Naive B cell (primary cell): ENCODE measurements around the gene THAP12. TPM values are rescaled to one million over a fixed set of nuclear protein-coding genes. Genes with fewer than 3 reads are reported as not detected.
"Not testable (repeated sequence)": the region's sequence is repeated elsewhere in the genome, so short reads cannot be mapped to it uniquely, and the experiment has no call there.

ENCODE experiments used
- ATAC-seq, 2 donors: fragments of 150-1000 bp; cut with Tn5 transposase; 2 replicates each; pipeline ENCODE4 v1.10.0; 2021; ENCODE audit warnings: low read depth in 2 of 2, mild to moderate bottlenecking in 2 of 2, moderate library complexity in 2 of 2
- DNase-seq: peaks from one replicate; pipeline ENCODE4 v3.0.0; 2022
- H3K27ac Mint-ChIP-seq, 6 donors: one replicate each; pipeline ENCODE4 v1.8.0; 2020 to 2022; ENCODE audit warnings: mild to moderate bottlenecking in 6 of 6, mixed read lengths in 6 of 6, moderate library complexity in 5 of 6, inconsistent platforms in 2 of 6
- H3K27me3 Mint-ChIP-seq, 3 donors: one replicate each; pipeline ENCODE4 v1.8.0; 2021 to 2022; ENCODE audit warnings: mixed read lengths in 3 of 3, mild to moderate bottlenecking in 1 of 3
- H3K36me3 Mint-ChIP-seq, 2 donors: one replicate each; pipeline ENCODE4 v1.8.0; 2020 to 2022; ENCODE audit warnings: mixed read lengths in 2 of 2, inconsistent platforms in 1 of 2, mild to moderate bottlenecking in 1 of 2
- H3K4me1 Mint-ChIP-seq, 3 donors: one replicate each; pipeline ENCODE4 v1.8.0; 2020 to 2022; ENCODE audit warnings: mixed read lengths in 3 of 3, inconsistent platforms in 1 of 3, mild to moderate bottlenecking in 1 of 3, moderate library complexity in 1 of 3
- H3K4me3 Mint-ChIP-seq, 8 donors: one replicate each; pipeline ENCODE4 v1.8.0; 2020 to 2022; ENCODE audit warnings: mild to moderate bottlenecking in 8 of 8, mixed read lengths in 8 of 8, moderate library complexity in 8 of 8, inconsistent platforms in 2 of 8
- H3K9me3 Mint-ChIP-seq, 7 donors: one replicate each; pipeline ENCODE4 v1.8.0; 2020 to 2022; ENCODE audit warnings: mixed read lengths in 7 of 7, mild to moderate bottlenecking in 5 of 7, inconsistent platforms in 2 of 7, moderate library complexity in 1 of 7
- polyA plus RNA-seq, 6 donors: library from polyadenylated mRNA; unstranded; fragments of 300-500 nt; fragmentation: Illumina TruSeq; gene quantifications; one replicate each; pipeline ENCODE4 v1.2.3, GENCODE V29; 2021; ENCODE audit warnings: low read depth in 6 of 6

The THAP12 gene
- polyA plus RNA-seq, 6 donors from 2014 or later, result 55.7 to 112 (median 62.1) TPM

- no peak overlapping the region for H3K4me3 Mint-ChIP-seq
- H3K27me3 Mint-ChIP-seq, result peaks cover 0 to 20% (median 8%) of the 10 kb centered on the region in 3 donors
- DNase-seq (no peak), ATAC-seq (no peak)
- no peaks in the 10 kb centered on the region for H3K4me1 Mint-ChIP-seq
- H3K9me3 Mint-ChIP-seq, result peaks cover 0 to 18% (median 16%) of the 10 kb centered on the region in 7 donors
- H3K36me3 Mint-ChIP-seq, result peaks cover 0 to 7% of the 10 kb centered on the region in 2 donors
- no peak overlapping the region for H3K27ac Mint-ChIP-seq
Measured at GRCh38 chr11:76329983-76330382, 50.9 kb downstream of the THAP12 start.

- H3K4me3 Mint-ChIP-seq, result no peak overlapping the region
- H3K9me3 Mint-ChIP-seq, result peaks cover 0 to 10% (median 9%) of the 10 kb centered on the region in 7 donors
- H3K27me3 Mint-ChIP-seq, result peaks cover 4 to 20% (median 8%) of the 10 kb centered on the region in 3 donors
- H3K4me1 Mint-ChIP-seq, result no peaks in the 10 kb centered on the region
- peaks cover 0 to 2% of the 10 kb centered on the region in 2 donors for H3K36me3 Mint-ChIP-seq
- no peak for DNase-seq
- no peak for ATAC-seq
- no peak overlapping the region for H3K27ac Mint-ChIP-seq
Measured at GRCh38 chr11:76329084-76329648, 51.8 kb downstream of the THAP12 start.

DNA sequence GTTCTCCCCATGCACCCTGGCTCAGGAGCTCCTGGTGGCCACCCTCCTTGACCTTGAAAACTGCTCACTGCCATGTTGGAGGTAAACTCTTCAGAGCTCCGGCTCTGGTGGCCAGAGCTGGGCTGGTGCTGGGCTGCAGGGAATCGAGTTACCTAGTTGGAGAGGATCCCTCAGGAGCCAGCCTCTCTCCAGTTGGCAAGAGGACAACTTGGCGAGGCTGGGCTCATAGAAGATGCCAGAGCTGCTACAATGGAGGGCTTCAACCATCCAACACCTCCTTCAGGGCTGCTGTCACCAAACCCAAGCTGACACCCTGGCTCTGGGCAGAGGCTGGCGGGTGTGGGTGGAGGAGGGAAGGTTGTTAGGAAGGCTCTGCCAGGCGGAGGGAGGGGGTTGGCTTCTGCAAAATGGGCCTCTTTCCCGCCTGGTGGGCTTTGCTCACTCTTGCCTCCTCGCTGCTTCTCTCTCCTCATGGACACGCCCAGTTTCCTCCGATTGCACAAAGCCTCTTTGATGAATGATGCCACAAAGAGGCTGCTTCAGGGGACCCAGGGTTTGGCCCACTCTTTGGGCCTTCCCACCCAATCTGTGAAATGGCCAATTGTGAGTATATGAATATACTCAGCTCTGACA lies 53.1 kb downstream of the THAP12 start:
- DNase-seq (no peak), ATAC-seq (no peak)
- H3K27ac Mint-ChIP-seq, result no peak overlapping the region
- peaks cover 0 to 2% (median 0%) of the 10 kb centered on the region in 7 donors for H3K9me3 Mint-ChIP-seq
- no peaks in the 10 kb centered on the region for H3K36me3 Mint-ChIP-seq
- no peak overlapping the region for H3K4me3 Mint-ChIP-seq
- peaks cover 15 to 31% (median 20%) of the 10 kb centered on the region in 3 donors for H3K27me3 Mint-ChIP-seq
- H3K4me1 Mint-ChIP-seq, result no peaks in the 10 kb centered on the region

DNA sequence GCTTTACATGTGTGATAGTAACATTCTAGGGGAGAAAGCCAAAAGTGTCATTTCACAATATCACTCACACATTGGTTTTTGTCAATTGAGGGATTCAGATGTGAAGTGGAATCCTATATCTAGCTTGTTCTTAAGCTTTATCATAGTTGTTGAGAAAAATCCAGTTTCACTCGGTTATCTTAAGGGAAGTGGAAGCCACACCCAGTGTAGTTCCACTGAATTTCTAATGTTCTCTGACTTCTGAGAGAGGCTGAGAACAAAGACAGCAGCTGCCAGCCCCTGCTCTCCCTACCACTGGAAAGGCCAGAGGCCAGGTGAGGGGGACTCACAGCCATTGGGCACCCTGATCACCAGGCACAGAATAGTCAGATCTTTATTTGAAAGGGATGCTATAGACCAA lies 53.7 kb downstream of the THAP12 start:
- H3K4me3 Mint-ChIP-seq, result no peak overlapping the region

DNA sequence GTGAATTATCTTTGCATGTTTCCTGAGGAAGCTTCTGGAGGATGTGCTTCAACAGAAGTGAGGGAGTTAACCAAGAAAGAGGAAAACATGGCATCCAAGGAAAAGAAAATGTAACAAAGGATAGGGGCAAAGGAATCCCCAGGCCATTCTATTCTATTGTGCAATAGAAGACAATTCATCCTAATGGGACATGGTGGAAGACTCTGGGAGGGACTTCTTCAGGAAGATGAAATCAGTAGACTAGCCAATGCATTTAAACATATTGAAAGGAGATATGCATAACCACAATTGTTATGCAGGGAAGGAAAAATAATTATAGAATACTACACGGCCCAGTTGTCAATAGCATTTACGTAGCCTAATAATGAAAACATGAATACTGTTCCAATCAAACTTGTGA lies 55.7 kb downstream of the THAP12 start:
- DNase-seq (no peak), ATAC-seq (no peak)
- H3K27ac Mint-ChIP-seq, result peak overlapping the region in 1 of 6 donors; percentile 70
- peaks cover 32 to 54% (median 42%) of the 10 kb centered on the region in 3 donors for H3K27me3 Mint-ChIP-seq
- H3K4me1 Mint-ChIP-seq, result no peaks in the 10 kb centered on the region
- H3K9me3 Mint-ChIP-seq, result no peaks in the 10 kb centered on the region
- no peak overlapping the region for H3K4me3 Mint-ChIP-seq
- no peaks in the 10 kb centered on the region for H3K36me3 Mint-ChIP-seq

More for the DNA sequence above, 53.7 kb downstream of the THAP12 start:
- Mint-ChIP-seq H3K9me3 (peaks cover 0 to 2% (median 0%) of the 10 kb centered on the region in 7 donors), H3K27ac (no peak overlapping the region), H3K36me3 (no peaks in the 10 kb centered on the region), H3K4me1 (no peaks in the 10 kb centered on the region), H3K27me3 (peaks cover 19 to 38% (median 25%) of the 10 kb centered on the region in 3 donors)
- no peak for ATAC-seq
- no peak for DNase-seq

- H3K36me3 Mint-ChIP-seq, result no peaks in the 10 kb centered on the region
- H3K27me3 Mint-ChIP-seq, result peaks cover 40 to 59% (median 51%) of the 10 kb centered on the region in 3 donors
- no peak overlapping the region for H3K4me3 Mint-ChIP-seq
- DNase-seq, result no peak
- peaks cover 0 to 3% (median 0%) of the 10 kb centered on the region in 3 donors for H3K4me1 Mint-ChIP-seq
- H3K27ac Mint-ChIP-seq, result peak overlapping the region in 1 of 6 donors; percentile 17
- no peaks in the 10 kb centered on the region for H3K9me3 Mint-ChIP-seq
- ATAC-seq, result no peak
Measured at GRCh38 chr11:76323804-76324203, 57.1 kb downstream of the THAP12 start.

GRCh38 chr11:76323375-76323774 lies 57.6 kb downstream of the THAP12 start:
- not testable (repeated sequence) for H3K4me3 Mint-ChIP-seq, H3K36me3 Mint-ChIP-seq, ATAC-seq, H3K4me1 Mint-ChIP-seq, H3K27ac Mint-ChIP-seq, H3K9me3 Mint-ChIP-seq, DNase-seq
- H3K27me3 Mint-ChIP-seq, result peaks cover 42 to 59% (median 51%) of the 10 kb centered on the region in 3 donors

DNA sequence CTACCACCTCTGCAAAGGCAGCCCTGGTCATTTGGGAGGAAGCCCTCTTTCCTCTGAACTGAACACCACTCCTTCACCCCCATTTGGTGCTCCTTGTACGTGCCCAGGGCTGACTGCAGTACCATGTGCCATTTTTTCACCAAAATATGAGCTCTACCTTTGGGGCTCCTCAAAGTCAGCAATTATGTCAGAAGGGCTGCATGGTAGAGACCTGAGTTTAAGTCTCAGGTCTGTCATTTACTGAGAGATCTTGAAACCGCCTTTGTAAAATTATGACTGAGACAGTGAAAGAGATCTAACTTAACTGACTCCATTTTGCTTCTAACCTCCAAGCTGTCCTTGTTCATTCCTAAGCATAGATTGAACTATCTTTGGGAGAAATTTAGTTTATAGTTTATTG lies 58.0 kb downstream of the THAP12 start:
- Mint-ChIP-seq H3K27ac (no peak overlapping the region), H3K27me3 (peaks cover 42 to 60% (median 51%) of the 10 kb centered on the region in 3 donors), H3K4me1 (peaks cover 0 to 3% (median 0%) of the 10 kb centered on the region in 3 donors), H3K4me3 (no peak overlapping the region), H3K9me3 (no peaks in the 10 kb centered on the region), H3K36me3 (no peaks in the 10 kb centered on the region)
- DNase-seq (no peak), ATAC-seq (no peak)

DNA sequence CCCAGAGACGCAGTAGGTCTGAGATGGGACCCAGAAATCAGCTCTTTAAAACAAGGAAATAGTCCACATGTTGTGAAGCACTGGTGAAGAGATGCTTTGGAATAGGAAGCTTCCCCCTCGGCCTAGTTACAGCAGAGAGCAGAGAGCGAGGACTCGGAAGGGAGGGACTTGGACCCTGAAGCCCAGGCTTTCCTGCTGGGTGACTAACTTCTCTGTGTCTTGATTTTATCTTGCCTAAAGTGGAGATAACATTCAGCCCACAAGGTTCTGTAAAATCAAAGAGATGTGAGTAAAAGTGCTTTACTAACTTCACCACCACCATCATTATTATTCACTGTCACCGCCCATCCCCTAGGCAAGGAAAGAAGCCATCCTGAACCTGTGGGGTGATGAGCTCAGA lies 58.4 kb downstream of the THAP12 start:
- H3K4me3 Mint-ChIP-seq, result no peak overlapping the region
- peaks cover 0 to 3% (median 0%) of the 10 kb centered on the region in 3 donors for H3K4me1 Mint-ChIP-seq
- H3K9me3 Mint-ChIP-seq, result no peaks in the 10 kb centered on the region
- H3K27ac Mint-ChIP-seq, result no peak overlapping the region
- H3K36me3 Mint-ChIP-seq, result no peaks in the 10 kb centered on the region
- ATAC-seq (no peak), DNase-seq (no peak)
- H3K27me3 Mint-ChIP-seq, result peaks cover 42 to 60% (median 51%) of the 10 kb centered on the region in 3 donors

GRCh38 chr11:76321820-76322524 lies 59.0 kb downstream of the THAP12 start:
- Mint-ChIP-seq H3K27me3 (peaks cover 42 to 62% (median 51%) of the 10 kb centered on the region in 3 donors), H3K9me3 (no peaks in the 10 kb centered on the region)

DNA sequence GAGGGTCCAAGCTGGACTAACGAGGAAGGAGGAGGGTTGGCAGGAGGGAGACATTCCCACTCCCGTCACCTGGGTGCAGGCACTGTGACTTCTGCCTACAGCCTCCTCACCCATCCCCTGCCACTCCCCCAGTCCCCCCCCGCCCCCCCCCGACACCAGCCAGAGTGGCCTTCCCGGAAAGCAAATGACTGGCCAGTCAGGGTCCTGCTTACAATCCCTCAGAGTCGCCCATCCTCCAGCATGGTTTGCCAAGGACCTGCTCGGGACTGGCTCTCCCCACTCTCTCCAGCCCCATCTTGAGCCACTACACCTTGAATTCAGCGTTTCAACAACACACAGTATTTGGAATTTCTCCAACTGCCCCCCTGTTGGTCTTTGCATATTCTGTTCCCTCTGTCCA lies 59.6 kb downstream of the THAP12 start:
- DNase-seq (no peak), ATAC-seq (no peak)
- H3K4me3 Mint-ChIP-seq, result peak overlapping the region in 1 of 8 donors; percentile 61
- peaks cover 0 to 3% (median 0%) of the 10 kb centered on the region in 3 donors for H3K4me1 Mint-ChIP-seq
- no peaks in the 10 kb centered on the region for H3K36me3 Mint-ChIP-seq
- peaks cover 42 to 62% (median 51%) of the 10 kb centered on the region in 3 donors for H3K27me3 Mint-ChIP-seq
- H3K27ac Mint-ChIP-seq, result no peak overlapping the region
- H3K9me3 Mint-ChIP-seq, result no peaks in the 10 kb centered on the region

More at GRCh38 chr11:76321820-76322524, 59.0 kb downstream of the THAP12 start:
- no peak for DNase-seq
- H3K4me1 Mint-ChIP-seq, result peaks cover 0 to 3% (median 0%) of the 10 kb centered on the region in 3 donors
- no peak for ATAC-seq
- no peak overlapping the region for H3K27ac Mint-ChIP-seq
- no peaks in the 10 kb centered on the region for H3K36me3 Mint-ChIP-seq
- H3K4me3 Mint-ChIP-seq, result no peak overlapping the region

GRCh38 chr11:76320929-76321328 lies 60.0 kb downstream of the THAP12 start:
- Mint-ChIP-seq H3K36me3 (no peaks in the 10 kb centered on the region), H3K27ac (peak overlapping the region in 1 of 6 donors; percentile 69), H3K4me1 (peaks cover 0 to 3% (median 0%) of the 10 kb centered on the region in 3 donors), H3K9me3 (no peaks in the 10 kb centered on the region), H3K4me3 (peak overlapping the region in 1 of 8 donors; percentile 61), H3K27me3 (peaks cover 42 to 62% (median 51%) of the 10 kb centered on the region in 3 donors)
- ATAC-seq (no peak), DNase-seq (no peak)

GRCh38 chr11:76319798-76320197 lies 61.1 kb downstream of the THAP12 start:
- H3K9me3 Mint-ChIP-seq, H3K27ac Mint-ChIP-seq, H3K4me1 Mint-ChIP-seq, H3K36me3 Mint-ChIP-seq, DNase-seq, ATAC-seq: not testable (repeated sequence)
- peaks cover 42 to 60% (median 43%) of the 10 kb centered on the region in 3 donors for H3K27me3 Mint-ChIP-seq
- peak overlapping the region in 1 of 8 donors; percentile 49 for H3K4me3 Mint-ChIP-seq
